ENCODE results near the gene TNFRSF6B. TPM values are rescaled to one million over a fixed set of nuclear protein-coding genes. Genes with fewer than 3 reads are reported as not detected.

Gene TNFRSF6B
- polyA plus RNA-seq, 1 of the 3 experiments (the other 2 are of a cell fraction): 9.4 TPM

- Histone ChIP-seq H3K4me2 (no peak overlapping the region), H3K79me2 (ENCODE audit: insufficient read depth) (no peaks in the 10 kb centered on the region), H3K27ac (ENCODE audit: low read depth in 2 of 2, low read length in 1 of 2) (peak overlapping the region in 1 of 2 experiments; percentile 85; a peak in 1 of 4 replicates), H2AFZ (ENCODE audit: low read depth) (no peak overlapping the region), H3F3A (replicated peaks; ENCODE audit: insufficient read depth) (no peaks in the 10 kb centered on the region), H3K4me1 (ENCODE audit: control insufficient read depth in 1 of 2, insufficient read depth in 2 of 2, low read depth in 1 of 2, low read length in 1 of 2) (peaks cover 22 to 30% of the 10 kb centered on the region in 2 experiments; a peak in 3 of 4 replicates), H3K4me3 (ENCODE audit: low read depth in 2 of 2, low read length in 1 of 2) (peak overlapping the region in 1 of 2 experiments; percentile 25; a peak in 1 of 4 replicates), H4K20me1 (ENCODE audit: insufficient read depth) (no peaks in the 10 kb centered on the region), H3K27me3 (ENCODE audit: insufficient read depth) (no peaks in the 10 kb centered on the region), H3K36me3 (replicated peaks in 1 of 2; ENCODE audit: control insufficient read depth in 1 of 2, insufficient read depth in 2 of 2, low read length in 1 of 2) (peaks cover 0 to 9% of the 10 kb centered on the region in 2 experiments), H3K9me2 (no peaks in the 10 kb centered on the region), H3K9me3 (no peaks in the 10 kb centered on the region), H3K9ac (no peak overlapping the region)
- TF ChIP-seq RAD21 (IDR thresholded peaks at IDR 0.05; ENCODE audit: low read length): no peak
- 0 out of 2 replicates have a peak, but pooled peaks have one; percentile 18 for TF ChIP-seq NFIC (IDR thresholded peaks at IDR 0.05; ENCODE audit: borderline replicate concordance)
- POLR2A ChIA-PET: interaction anchor here (0.7 to 3.4 kb wide), 7 partner anchors 11 to 282 kb away, joined by 3 to 22 read pairs (median 3); partner anchors contain the start of genes ARFRP1, RTEL1, SAMD10 and STMN3
- WGBS (ENCODE audit: low lambda C conversion rate): 60% methylated on average over 2 of the region's 7 CpGs
- CTCF ChIA-PET: interaction anchor here (0.6 to 1.3 kb wide), 5 partner anchors 11 to 276 kb away, joined by 3 to 6 read pairs (median 3); no protein-coding TSS in a partner anchor
- DNase-seq: peak; percentile 73
These were observed 960 bp downstream of the TNFRSF6B start for GRCh38 chr20:63697357-63697867.

GRCh38 chr20:63697868-63698545 lies 1.6 kb downstream of the TNFRSF6B start:
- H3K9ac ChIP-seq: 0 out of 2 replicates have a peak overlapping the region, but pooled peaks have one; percentile 61
- H3K27me3 ChIP-seq (ENCODE audit: insufficient read depth): no peaks in the 10 kb centered on the region
- no peaks in the 10 kb centered on the region for H4K20me1 ChIP-seq (ENCODE audit: insufficient read depth)
- peaks cover 22 to 30% of the 10 kb centered on the region in 2 experiments; a peak in 3 of 4 replicates for H3K4me1 ChIP-seq (ENCODE audit: control insufficient read depth in 1 of 2, insufficient read depth in 2 of 2, low read depth in 1 of 2, low read length in 1 of 2)
- no peaks in the 10 kb centered on the region for H3K9me3 ChIP-seq
- ChIA-PET POLR2A (interaction anchor here (0.7 to 3.4 kb wide), 7 partner anchors 10 to 281 kb away, joined by 3 to 22 read pairs (median 3); partner anchors contain the start of genes ARFRP1, RTEL1, SAMD10 and STMN3), CTCF (interaction anchor here (0.6 to 1.7 kb wide), 5 partner anchors 11 to 276 kb away, joined by 3 to 6 read pairs (median 3); no protein-coding TSS in a partner anchor)
- H3F3A ChIP-seq (replicated peaks; ENCODE audit: insufficient read depth): no peaks in the 10 kb centered on the region
- no peaks in the 10 kb centered on the region for H3K9me2 ChIP-seq
- no peaks in the 10 kb centered on the region for H3K79me2 ChIP-seq (ENCODE audit: insufficient read depth)
- WGBS (ENCODE audit: low lambda C conversion rate): 89% methylated on average over 25 of the region's 40 CpGs
- peak overlapping the region in 1 of 2 experiments; percentile 85; a peak in 3 of 4 replicates for H3K27ac ChIP-seq (ENCODE audit: low read depth in 2 of 2, low read length in 1 of 2)
- TF ChIP-seq USF1 (IDR thresholded peaks at IDR 0.05; ENCODE audit: borderline replicate concordance, low read depth) (no peak), RXRA (IDR thresholded peaks at IDR 0.05; ENCODE audit: borderline replicate concordance, low read depth) (no peak), TEAD4 (IDR thresholded peaks at IDR 0.05; ENCODE audit: borderline replicate concordance, insufficient read depth) (no peak), EZH2phosphoT487 (IDR thresholded peaks at IDR 0.05; ENCODE audit: borderline replicate concordance, low read depth) (no peak), CHD2 (IDR thresholded peaks at IDR 0.05; ENCODE audit: low read length, partially characterized antibody) (no peak), USF2 (IDR thresholded peaks at IDR 0.05; ENCODE audit: borderline replicate concordance, low read depth, low read length) (no peak), FOXJ3 (CRISPR knock-in tag; IDR thresholded peaks at IDR 0.05) (no peak), POLR2AphosphoS5 (IDR thresholded peaks at IDR 0.05; ENCODE audit: low read depth, low read length) (no peak), NRF1 (IDR thresholded peaks at IDR 0.05; ENCODE audit: low read depth, low read length) (no peak), RAD21 (IDR thresholded peaks at IDR 0.05; ENCODE audit: low read length) (no peak), FOXM1 (IDR thresholded peaks at IDR 0.05; ENCODE audit: low read depth) (no peak), MEF2A (IDR thresholded peaks at IDR 0.05; ENCODE audit: borderline replicate concordance, low read depth) (no peak), RCOR1 (IDR thresholded peaks at IDR 0.05; ENCODE audit: low read length) (no peak), RFX5 (IDR thresholded peaks at IDR 0.05; ENCODE audit: low read length) (no peak), EP300 (IDR thresholded peaks at IDR 0.05; ENCODE audit: borderline replicate concordance in 1 of 2, low read depth in 1 of 2, low read length in 1 of 2) (no peak), GABPA (IDR thresholded peaks at IDR 0.05; ENCODE audit: low read depth) (no peak), ELF1 (IDR thresholded peaks at IDR 0.05) (no peak)
- TF ChIP-seq, protein P1, sequence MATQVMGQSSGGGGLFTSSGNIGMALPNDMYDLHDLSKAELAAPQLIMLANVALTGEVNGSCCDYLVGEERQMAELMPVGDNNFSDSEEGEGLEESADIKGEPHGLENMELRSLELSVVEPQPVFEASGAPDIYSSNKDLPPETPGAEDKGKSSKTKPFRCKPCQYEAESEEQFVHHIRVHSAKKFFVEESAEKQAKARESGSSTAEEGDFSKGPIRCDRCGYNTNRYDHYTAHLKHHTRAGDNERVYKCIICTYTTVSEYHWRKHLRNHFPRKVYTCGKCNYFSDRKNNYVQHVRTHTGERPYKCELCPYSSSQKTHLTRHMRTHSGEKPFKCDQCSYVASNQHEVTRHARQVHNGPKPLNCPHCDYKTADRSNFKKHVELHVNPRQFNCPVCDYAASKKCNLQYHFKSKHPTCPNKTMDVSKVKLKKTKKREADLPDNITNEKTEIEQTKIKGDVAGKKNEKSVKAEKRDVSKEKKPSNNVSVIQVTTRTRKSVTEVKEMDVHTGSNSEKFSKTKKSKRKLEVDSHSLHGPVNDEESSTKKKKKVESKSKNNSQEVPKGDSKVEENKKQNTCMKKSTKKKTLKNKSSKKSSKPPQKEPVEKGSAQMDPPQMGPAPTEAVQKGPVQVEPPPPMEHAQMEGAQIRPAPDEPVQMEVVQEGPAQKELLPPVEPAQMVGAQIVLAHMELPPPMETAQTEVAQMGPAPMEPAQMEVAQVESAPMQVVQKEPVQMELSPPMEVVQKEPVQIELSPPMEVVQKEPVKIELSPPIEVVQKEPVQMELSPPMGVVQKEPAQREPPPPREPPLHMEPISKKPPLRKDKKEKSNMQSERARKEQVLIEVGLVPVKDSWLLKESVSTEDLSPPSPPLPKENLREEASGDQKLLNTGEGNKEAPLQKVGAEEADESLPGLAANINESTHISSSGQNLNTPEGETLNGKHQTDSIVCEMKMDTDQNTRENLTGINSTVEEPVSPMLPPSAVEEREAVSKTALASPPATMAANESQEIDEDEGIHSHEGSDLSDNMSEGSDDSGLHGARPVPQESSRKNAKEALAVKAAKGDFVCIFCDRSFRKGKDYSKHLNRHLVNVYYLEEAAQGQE (IDR thresholded peaks at IDR 0.05; ENCODE audit: low read depth, low read length): no peak
- peak overlapping the region; percentile 72; the same call in 1 of the 2 replicates for H3K4me2 ChIP-seq
- no peak overlapping the region for H2AFZ ChIP-seq (ENCODE audit: low read depth)
- H3K4me3 ChIP-seq (ENCODE audit: low read depth in 2 of 2, low read length in 1 of 2): no peak overlapping the region
- DNase-seq: peak; percentile 47
- H3K36me3 ChIP-seq (replicated peaks in 1 of 2; ENCODE audit: control insufficient read depth in 1 of 2, insufficient read depth in 2 of 2, low read length in 1 of 2): peaks cover 0 to 9% of the 10 kb centered on the region in 2 experiments

All from SK-N-SH (cell line).